ENCODE data around the gene ATPAF1.
A peak's percentile ranks its signal among the peaks of the same experiment; 100 is the strongest.

The ATPAF1 gene

GRCh38 chr1:46690931-46691421 lies 22.8 kb upstream of the ATPAF1 start:
- DNase-seq (ENCODE audit: extremely low spot score): no peak
- TF ChIP-seq TARDBP (IDR thresholded peaks at IDR 0.05) (no peak), L3MBTL2 (conservative IDR thresholded peaks at IDR 0.05) (no peak), FOXK2 (IDR thresholded peaks at IDR 0.05) (no peak), FOXA1 (IDR thresholded peaks at IDR 0.05) (no peak), PKNOX1 (IDR thresholded peaks at IDR 0.05) (peak; percentile 63), ARNT (IDR thresholded peaks at IDR 0.05) (no peak), HDGF (IDR thresholded peaks at IDR 0.05; ENCODE audit: borderline replicate concordance) (no peak)
- ChIA-PET CTCF (interaction anchor here (0.6 kb wide), 1 partner anchor 758 kb away, joined by 4 read pairs; no protein-coding TSS in a partner anchor), POLR2A (no interaction called here)

DNA sequence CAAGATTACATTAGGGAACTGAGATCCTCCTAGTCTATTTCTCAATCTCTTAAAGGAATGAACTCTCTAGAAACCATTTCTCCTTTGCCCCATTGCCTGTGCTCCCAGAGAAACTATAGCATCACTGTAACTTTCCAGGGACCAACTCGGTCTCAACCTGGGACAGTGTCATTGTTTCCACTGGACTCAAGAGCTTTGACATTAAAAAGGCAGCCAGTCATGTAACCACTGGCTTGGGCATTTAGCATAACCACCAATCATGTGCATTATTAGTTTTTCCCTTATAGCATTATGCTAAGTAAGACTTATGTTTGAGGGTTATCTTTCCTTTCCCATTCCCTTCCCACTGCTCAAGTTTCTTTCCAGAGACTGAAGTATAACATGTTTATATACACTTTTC lies 21.7 kb upstream of the ATPAF1 start:
- CTCF ChIA-PET: no interaction called here
- TF ChIP-seq CTBP1 (IDR thresholded peaks at IDR 0.05; ENCODE audit: borderline replicate concordance) (no peak), NFRKB (IDR thresholded peaks at IDR 0.05) (no peak), LEF1 (IDR thresholded peaks at IDR 0.05; ENCODE audit: borderline replicate concordance) (no peak), L3MBTL2 (conservative IDR thresholded peaks at IDR 0.05) (no peak), BHLHE40 (IDR thresholded peaks at IDR 0.05; ENCODE audit: borderline replicate concordance) (no peak), TARDBP (IDR thresholded peaks at IDR 0.05) (no peak), SUZ12 (IDR thresholded peaks at IDR 0.05) (no peak), SP1 (IDR thresholded peaks at IDR 0.05) (no peak), ELF4 (IDR thresholded peaks at IDR 0.05) (no peak), ZNF384 (IDR thresholded peaks at IDR 0.05) (no peak), PKNOX1 (IDR thresholded peaks at IDR 0.05) (no peak), FOXA1 (IDR thresholded peaks at IDR 0.05) (no peak), FOXM1 (IDR thresholded peaks at IDR 0.05; ENCODE audit: borderline replicate concordance) (no peak), HDGF (IDR thresholded peaks at IDR 0.05; ENCODE audit: borderline replicate concordance) (no peak), ARNT (IDR thresholded peaks at IDR 0.05) (no peak), FOXK2 (IDR thresholded peaks at IDR 0.05) (no peak)
- POLR2A ChIA-PET: no interaction called here
- no peak for DNase-seq (ENCODE audit: extremely low spot score)

- ChIA-PET POLR2A (no interaction called here), CTCF (no interaction called here)
- TF ChIP-seq L3MBTL2 (conservative IDR thresholded peaks at IDR 0.05) (no peak), BHLHE40 (IDR thresholded peaks at IDR 0.05; ENCODE audit: borderline replicate concordance) (no peak), ZNF384 (IDR thresholded peaks at IDR 0.05) (no peak), HDGF (IDR thresholded peaks at IDR 0.05; ENCODE audit: borderline replicate concordance) (no peak), FOXM1 (IDR thresholded peaks at IDR 0.05; ENCODE audit: borderline replicate concordance) (no peak), SP1 (IDR thresholded peaks at IDR 0.05) (no peak), LEF1 (IDR thresholded peaks at IDR 0.05; ENCODE audit: borderline replicate concordance) (no peak), SUZ12 (IDR thresholded peaks at IDR 0.05) (no peak), ELF4 (IDR thresholded peaks at IDR 0.05) (no peak), ARNT (IDR thresholded peaks at IDR 0.05) (no peak), FOXK2 (IDR thresholded peaks at IDR 0.05) (no peak), PKNOX1 (IDR thresholded peaks at IDR 0.05) (no peak), NFRKB (IDR thresholded peaks at IDR 0.05) (no peak), FOXA1 (IDR thresholded peaks at IDR 0.05) (no peak), TARDBP (IDR thresholded peaks at IDR 0.05) (no peak), CTBP1 (IDR thresholded peaks at IDR 0.05; ENCODE audit: borderline replicate concordance) (no peak)
- no peak for DNase-seq (ENCODE audit: extremely low spot score)
These were observed 21.2 kb upstream of the ATPAF1 start for GRCh38 chr1:46689356-46689755.

DNA sequence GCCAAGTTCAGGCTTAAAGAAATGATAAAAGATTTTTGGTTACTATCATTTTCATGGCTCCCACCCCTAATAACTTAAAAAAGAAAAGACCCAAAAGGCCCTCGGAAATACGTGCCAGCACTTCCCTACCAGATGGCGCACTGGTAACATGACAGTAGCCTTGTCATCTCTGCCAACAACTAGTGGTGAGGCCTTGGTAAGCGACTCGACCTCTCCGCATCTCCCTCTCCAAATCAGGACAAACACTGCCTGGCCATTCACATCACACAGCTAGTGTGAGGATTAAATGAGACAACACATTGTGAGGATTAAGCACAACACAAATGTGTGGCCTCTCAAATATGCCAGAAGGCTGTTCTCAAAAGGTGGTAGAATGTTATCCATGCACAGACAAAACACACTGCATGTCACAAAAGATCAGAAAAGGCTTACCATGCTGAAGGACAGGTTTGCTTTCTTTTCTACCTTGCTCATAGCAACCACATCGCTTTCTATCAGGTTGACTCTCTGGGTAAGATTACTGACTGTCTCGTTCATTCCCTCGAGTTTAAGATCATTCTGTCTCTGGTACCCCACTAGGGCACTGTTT lies 19.9 kb upstream of the ATPAF1 start:
- TF ChIP-seq SUZ12 (IDR thresholded peaks at IDR 0.05): no peak
- TF ChIP-seq BHLHE40 (IDR thresholded peaks at IDR 0.05; ENCODE audit: borderline replicate concordance): no peak
- no peak for TF ChIP-seq LEF1 (IDR thresholded peaks at IDR 0.05; ENCODE audit: borderline replicate concordance)
- no peak for TF ChIP-seq HDGF (IDR thresholded peaks at IDR 0.05; ENCODE audit: borderline replicate concordance)
- TF ChIP-seq SP1 (IDR thresholded peaks at IDR 0.05): no peak
- no peak for TF ChIP-seq L3MBTL2 (conservative IDR thresholded peaks at IDR 0.05)
- TF ChIP-seq TARDBP (IDR thresholded peaks at IDR 0.05): no peak
- no peak for TF ChIP-seq FOXA1 (IDR thresholded peaks at IDR 0.05)
- ChIA-PET POLR2A (no interaction called here), CTCF (no interaction called here)
- DNase-seq (ENCODE audit: extremely low spot score): no peak

DNA sequence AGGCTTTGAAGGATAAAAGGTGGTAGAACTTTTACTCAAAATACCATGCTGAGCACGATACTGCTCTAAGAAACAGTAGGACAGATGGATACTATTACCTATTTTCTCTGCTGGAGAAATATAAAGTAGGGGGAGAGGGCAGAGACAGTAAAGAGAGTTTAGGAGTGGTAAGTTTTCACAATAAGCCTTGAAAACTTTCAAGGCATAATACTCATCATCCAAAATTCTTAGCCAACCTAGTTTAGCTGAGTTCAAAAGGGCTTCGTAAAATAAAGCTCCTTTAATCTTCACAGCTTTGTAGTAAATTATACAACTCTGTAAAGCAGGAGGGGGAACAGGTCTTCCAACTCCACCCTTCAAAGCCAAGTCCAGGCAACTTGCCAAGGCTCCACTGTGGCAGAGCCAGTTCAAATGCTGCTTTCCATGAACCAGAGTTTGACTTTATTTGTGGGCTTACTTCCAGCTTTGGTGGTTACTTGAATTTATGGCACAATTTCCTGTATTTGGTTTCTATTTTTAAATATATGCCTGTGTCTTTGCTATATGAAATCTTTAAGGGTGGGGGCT lies 19.0 kb upstream of the ATPAF1 start:
- DNase-seq (ENCODE audit: extremely low spot score): no peak
- CTCF ChIA-PET: no interaction called here

More for the DNA sequence above, 19.0 kb upstream of the ATPAF1 start:
- POLR2A ChIA-PET: no interaction called here
- TF ChIP-seq HDGF (IDR thresholded peaks at IDR 0.05; ENCODE audit: borderline replicate concordance) (no peak), TARDBP (IDR thresholded peaks at IDR 0.05) (no peak), ZNF384 (IDR thresholded peaks at IDR 0.05) (no peak), L3MBTL2 (conservative IDR thresholded peaks at IDR 0.05) (no peak), FOXA1 (IDR thresholded peaks at IDR 0.05) (no peak), CTBP1 (IDR thresholded peaks at IDR 0.05; ENCODE audit: borderline replicate concordance) (no peak), FOXM1 (IDR thresholded peaks at IDR 0.05; ENCODE audit: borderline replicate concordance) (no peak), PKNOX1 (IDR thresholded peaks at IDR 0.05) (no peak)

All from HEK293T (cell line).